K562 (cell line): ENCODE results near the gene IRF2BP1. TPM values are rescaled to one million over a fixed set of nuclear protein-coding genes. Genes with fewer than 3 reads are reported as not detected.

Experiments
- ATAC-seq: fragments of 200-7000 bp; cut with Tn5 transposase; 3 replicates; pipeline ENCODE4 v1.9.1; 2020; ENCODE audit warnings: moderate library complexity
- BruUV-seq: library from RNA; stranded (reverse); fragments of 400-500 nt; replicated peaks from 2 replicates; lab custom pipeline; 2021; lab: Mats Ljungman, UMichigan
- CTCF ChIA-PET: fragments of 300-600 bp; formaldehyde crosslinking; extraction: SDS; loops from one replicate; lab custom pipeline; 2021; ENCODE audit warnings: low intra/inter-chr PET ratio; lab: Yijun Ruan, JAX
- POLR2A ChIA-PET: fragments of 300-600, 350-650 bp; sonication (Branson Sonifier 250); formaldehyde crosslinking; extraction: SDS; loops from one replicate; lab custom pipeline; 2021; ENCODE audit warnings: antibody characterized with exemption, inconsistent platforms; lab: Yijun Ruan, JAX
- DNase-seq, 4 experiments: peaks; one replicate each; pipeline versions ENCODE4 v3.0.0 to v3.0.0-alpha.2; 2011 to 2018; ENCODE audit warnings: low spot score in 3 of 4, mixed read lengths in 3 of 4; ENCODE audit errors: extremely low read depth in 1 of 4
- FAIRE-seq: peaks from 2 replicates; lab custom pipeline; 2011; peaks lifted over from hg19 to GRCh38; lab: Jason Lieb, UNC
- H2AFZ ChIP-seq: 2 replicates; pipeline ENCODE4 v1.6.0; 2011; ENCODE audit warnings: low read depth, low read length, control low read depth, inconsistent platforms
- H3K27ac ChIP-seq: fragments of 200-600 bp; 3 replicates; pipeline ENCODE4 v1.8.0; 2011; ENCODE audit warnings: low read depth, mild to moderate bottlenecking, control low read depth, inconsistent platforms, low read length, moderate library complexity, mixed read lengths; ENCODE audit errors: extremely low read depth
- H3K27me3 ChIP-seq, 2 experiments: fragments of 300-600 bp in 1 of 2; 2 replicates in 1 of 2; 3 replicates in 1 of 2; pipeline versions ENCODE4 v1.6.0 to v1.8.0; 2011; ENCODE audit warnings: inconsistent platforms in 2 of 2, low read length in 2 of 2, mild to moderate bottlenecking in 1 of 2, mixed read lengths in 1 of 2, moderate library complexity in 1 of 2; ENCODE audit not compliant: control insufficient read depth in 2 of 2, insufficient read depth in 2 of 2
- H3K36me3 ChIP-seq: fragments of 300-600 bp; 3 replicates; pipeline ENCODE4 v1.8.0; 2011; ENCODE audit warnings: mild to moderate bottlenecking, low read length, inconsistent platforms; ENCODE audit not compliant: control insufficient read depth, insufficient read depth
- H3K4me1 ChIP-seq, 2 experiments: fragments of 200-600 bp in 1 of 2; replicated peaks in 1 of 2; 2 replicates in 1 of 2; 3 replicates in 1 of 2; pipeline versions ENCODE4 v1.5.1 to v1.8.0; 2011; ENCODE audit warnings: inconsistent platforms in 2 of 2, low read length in 2 of 2, mild to moderate bottlenecking in 1 of 2, mixed read lengths in 1 of 2, moderate library complexity in 1 of 2; ENCODE audit not compliant: control insufficient read depth in 2 of 2, insufficient read depth in 2 of 2
- H3K4me2 ChIP-seq: 2 replicates; pipeline ENCODE4 v1.6.1; 2011; ENCODE audit warnings: low read length, control low read depth, inconsistent platforms, mixed read lengths; ENCODE audit not compliant: insufficient read depth
- H3K4me3 ChIP-seq: fragments of 200-600 bp; sonication (generic), shearing (Covaris generic); 2 replicates; pipeline ENCODE4 v1.5.1; 2016; ENCODE audit warnings: control low read depth, inconsistent platforms
- H3K79me2 ChIP-seq: fragments of 200-600 bp; 3 replicates; pipeline ENCODE4 v1.8.0; 2011; ENCODE audit warnings: low read length, inconsistent platforms; ENCODE audit not compliant: control insufficient read depth, insufficient read depth
- H3K9ac ChIP-seq, 2 experiments: 2 replicates each; pipeline versions ENCODE4 v1.6.0 to v1.6.1; 2011; ENCODE audit warnings: low read depth in 2 of 2, low read length in 2 of 2, control low read depth in 1 of 2, inconsistent platforms in 1 of 2, mild to moderate bottlenecking in 1 of 2, mixed read lengths in 1 of 2; ENCODE audit not compliant: insufficient read depth in 1 of 2
- H3K9me1 ChIP-seq: one replicate; pipeline ENCODE4 v1.6.0; 2011; ENCODE audit warnings: inconsistent platforms, mild to moderate bottlenecking, low read length, moderate library complexity; ENCODE audit not compliant: control insufficient read depth, insufficient read depth
- H3K9me3 ChIP-seq: replicated peaks from 2 replicates; pipeline ENCODE4 v1.5.1; 2011; ENCODE audit warnings: low read depth, low read length, inconsistent platforms; ENCODE audit not compliant: control insufficient read depth, insufficient read depth
- H4K20me1 ChIP-seq: replicated peaks from 2 replicates; pipeline ENCODE4 v1.6.1; 2011; ENCODE audit warnings: low read length, inconsistent platforms, mixed read lengths; ENCODE audit not compliant: control insufficient read depth, insufficient read depth
- GTF2E2 ChIP-seq: fragments of 200-800 bp; sonication (Bioruptor generic); IDR thresholded peaks from 2 replicates; pipeline ENCODE4 v1.6.1; 2016; ENCODE audit warnings: missing genetic modification characterization, missing compliant biosample characterization
- HNRNPL ChIP-seq: fragments of 200-400 bp; formaldehyde crosslinking; IDR thresholded peaks from 2 replicates; pipeline ENCODE4 v1.6.1; 2017; ENCODE audit warnings: low read depth, mild to moderate bottlenecking, low read length
- JUN ChIP-seq, 2 experiments: sonication (generic) in 1 of 2; formaldehyde crosslinking in 1 of 2; IDR thresholded peaks; 2 replicates each; pipeline versions ENCODE4 v1.6.1 to v1.8.0; 2012 to 2022; ENCODE audit warnings: borderline replicate concordance in 2 of 2, mild to moderate bottlenecking in 2 of 2, improper control_type of control experiment in 1 of 2, low read depth in 1 of 2, low read length in 1 of 2, missing genetic modification reagents in 1 of 2
- KDM1A ChIP-seq, 2 experiments: fragments of 450-650 bp; IDR thresholded peaks; 2 replicates each; pipeline ENCODE4 v1.6.1; 2016; ENCODE audit warnings: mild to moderate bottlenecking in 2 of 2
- NFYB ChIP-seq: IDR thresholded peaks from 2 replicates; pipeline ENCODE4 v1.6.1; 2011; ENCODE audit warnings: mild to moderate bottlenecking, moderate library complexity; ENCODE audit not compliant: insufficient read length; ENCODE audit errors: extremely low read depth
- PPARD ChIP-seq: fragments of 250-450 bp; sonication (Bioruptor Pico); IDR thresholded peaks from 2 replicates; pipeline ENCODE4 v1.8.0; 2022; ENCODE audit warnings: inconsistent platforms, mild to moderate bottlenecking, moderate library complexity
- RBM25 ChIP-seq: fragments of 200-400 bp; formaldehyde crosslinking; IDR thresholded peaks from 2 replicates; pipeline ENCODE4 v1.6.1; 2018; ENCODE audit warnings: low read length, low read depth, moderate library complexity; ENCODE audit not compliant: severe bottlenecking
- RBM39 ChIP-seq: fragments of 200-400 bp; formaldehyde crosslinking; optimal IDR thresholded peaks from 2 replicates; pipeline ENCODE3; 2018; ENCODE audit warnings: low read depth, low read length
- SRSF1 ChIP-seq: fragments of 200-400 bp; formaldehyde crosslinking; IDR thresholded peaks from 2 replicates; pipeline ENCODE4 v1.6.1; 2017; ENCODE audit warnings: mild to moderate bottlenecking, low read depth, low read length, moderate library complexity
- ZFP30 ChIP-seq: fragments of 250-450 bp; sonication (Bioruptor Pico); IDR thresholded peaks from 2 replicates; pipeline ENCODE4 v1.8.0; 2022; ENCODE audit warnings: moderate library complexity, mild to moderate bottlenecking, inconsistent platforms, borderline replicate concordance
- ZNF146 ChIP-seq: IDR thresholded peaks from one replicate; pipeline ENCODE4 v1.6.1; 2018; ENCODE audit warnings: missing compliant biosample characterization; ENCODE audit not compliant: unreplicated experiment
- ZNF239 ChIP-seq: fragments of 250-450 bp; sonication (Bioruptor Pico); IDR thresholded peaks from 2 replicates; pipeline ENCODE4 v1.4.0; 2020; ENCODE audit warnings: mild to moderate bottlenecking
- ZNF316 ChIP-seq: fragments of 450-650 bp; IDR thresholded peaks from 2 replicates; pipeline ENCODE4 v1.6.1; 2016
- ZNF77 ChIP-seq: fragments of 250-450 bp; sonication (Bioruptor Pico); IDR thresholded peaks from 2 replicates; pipeline ENCODE4 v1.5.0; 2020
- WGBS: fragments of 100-300 bp; shearing (Covaris generic); methylation state at CpG from one replicate; pipeline ENCODE4 v1.1.6; 2016; ENCODE audit warnings: low coverage, mixed read lengths; ENCODE audit not compliant: insufficient coverage; ENCODE audit errors: missing lambda C conversion rate; 5-methylcytosine and 5-hydroxymethylcytosine counted together
- in situ Hi-C: fragments of 300-500 bp; cut with MboI; formaldehyde crosslinking; loops from 4 replicates; pipeline ENCODE4 v1.15.0; 2018; ENCODE audit warnings: inconsistent platforms, mixed read lengths
- intact Hi-C: fragments of 100-400 bp; cut with micrococcal nuclease; formaldehyde crosslinking; loops from 2 replicates; pipeline ENCODE4 v1.14.2; 2022
- polyA plus RNA-seq, 8 experiments: library from polyadenylated mRNA; depleted of rRNA in 4 of 8; stranded (reverse) in 5 of 8; unstranded in 3 of 8; fragments of >200 nt; fragmentation: Nextera tagmentation in 2 of 8; fragmentation: Illumina TruSeq in 1 of 8; extraction: Ambion mirVana in 2 of 8; extraction: Trizol in 1 of 8; gene quantifications; 2 replicates each; pipeline versions ENCODE4 v1.2.1 to v1.2.3, GENCODE V29; 2011 to 2014; ENCODE audit warnings: inconsistent platforms in 1 of 8, missing spikeins in 1 of 8
- total RNA-seq, 7 experiments: library from RNA; depleted of rRNA in 6 of 7; stranded (reverse); fragments of >200 nt in 6 of 7; fragmentation: Illumina TruSeq in 2 of 7; extraction: Trizol in 2 of 7; gene quantifications; 2 replicates each; pipeline versions ENCODE4 v1.2.1 to v1.2.3, GENCODE V29; 2011 to 2021; ENCODE audit warnings: low replicate concordance in 1 of 7
- TF ChIP-seq, protein P1 (sequence below): fragments of 200-800 bp; sonication (Bioruptor generic); IDR thresholded peaks from 2 replicates; pipeline ENCODE4 v1.6.1; 2016; ENCODE audit warnings: missing genetic modification characterization, missing compliant biosample characterization
- TF ChIP-seq, protein P2 (sequence below): sonication (generic); formaldehyde crosslinking; IDR thresholded peaks from 2 replicates; pipeline ENCODE4 v1.8.0; 2022; ENCODE audit warnings: missing genetic modification reagents, mild to moderate bottlenecking, moderate library complexity, borderline replicate concordance

Gene IRF2BP1
- total and polyA plus RNA-seq, 9 of the 15 experiments (the other 6 are each of a cell fraction or from before 2014, with no cell fraction given) = 0.61 to 35.9 (median 3.5) TPM

DNA sequence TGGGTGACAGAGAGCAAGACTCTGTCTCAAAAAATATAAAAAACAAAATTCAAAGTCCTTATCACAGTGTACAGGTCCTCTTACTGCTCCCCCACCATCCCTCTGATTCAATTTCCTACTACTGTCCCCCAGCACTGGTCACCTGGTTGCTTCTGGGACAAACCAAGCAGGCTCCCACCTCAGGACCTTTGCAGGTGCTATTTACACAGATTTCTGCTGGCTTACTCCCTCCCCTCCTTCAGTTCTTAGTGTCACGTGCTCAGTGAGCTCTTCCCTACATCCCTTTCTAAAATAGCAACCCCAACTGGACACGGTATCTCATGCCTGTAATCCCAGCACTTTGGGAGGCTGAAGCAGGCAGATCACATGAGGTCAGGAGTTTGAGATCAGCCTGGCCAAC lies 6.0 kb downstream of the IRF2BP1 start:
- in situ Hi-C loops = no loop called here
- CTCF ChIA-PET = interaction anchor here (4.9 kb wide), 1 partner anchor 15 kb away, joined by 102 read pairs; the partner anchor contains the start of genes FOXA3 and SYMPK
- peak; percentile 29 for TF ChIP-seq RBM25
- no peak for TF ChIP-seq ZNF316
- no peak for TF ChIP-seq PPARD
- no peak for TF ChIP-seq NFYB
- TF ChIP-seq HNRNPL = no peak
- TF ChIP-seq ZNF146 (CRISPR knock-in tag) = no peak
- no peak for TF ChIP-seq SRSF1
- TF ChIP-seq ZFP30 (CRISPR knock-in tag) = no peak
- TF ChIP-seq, protein P1, sequence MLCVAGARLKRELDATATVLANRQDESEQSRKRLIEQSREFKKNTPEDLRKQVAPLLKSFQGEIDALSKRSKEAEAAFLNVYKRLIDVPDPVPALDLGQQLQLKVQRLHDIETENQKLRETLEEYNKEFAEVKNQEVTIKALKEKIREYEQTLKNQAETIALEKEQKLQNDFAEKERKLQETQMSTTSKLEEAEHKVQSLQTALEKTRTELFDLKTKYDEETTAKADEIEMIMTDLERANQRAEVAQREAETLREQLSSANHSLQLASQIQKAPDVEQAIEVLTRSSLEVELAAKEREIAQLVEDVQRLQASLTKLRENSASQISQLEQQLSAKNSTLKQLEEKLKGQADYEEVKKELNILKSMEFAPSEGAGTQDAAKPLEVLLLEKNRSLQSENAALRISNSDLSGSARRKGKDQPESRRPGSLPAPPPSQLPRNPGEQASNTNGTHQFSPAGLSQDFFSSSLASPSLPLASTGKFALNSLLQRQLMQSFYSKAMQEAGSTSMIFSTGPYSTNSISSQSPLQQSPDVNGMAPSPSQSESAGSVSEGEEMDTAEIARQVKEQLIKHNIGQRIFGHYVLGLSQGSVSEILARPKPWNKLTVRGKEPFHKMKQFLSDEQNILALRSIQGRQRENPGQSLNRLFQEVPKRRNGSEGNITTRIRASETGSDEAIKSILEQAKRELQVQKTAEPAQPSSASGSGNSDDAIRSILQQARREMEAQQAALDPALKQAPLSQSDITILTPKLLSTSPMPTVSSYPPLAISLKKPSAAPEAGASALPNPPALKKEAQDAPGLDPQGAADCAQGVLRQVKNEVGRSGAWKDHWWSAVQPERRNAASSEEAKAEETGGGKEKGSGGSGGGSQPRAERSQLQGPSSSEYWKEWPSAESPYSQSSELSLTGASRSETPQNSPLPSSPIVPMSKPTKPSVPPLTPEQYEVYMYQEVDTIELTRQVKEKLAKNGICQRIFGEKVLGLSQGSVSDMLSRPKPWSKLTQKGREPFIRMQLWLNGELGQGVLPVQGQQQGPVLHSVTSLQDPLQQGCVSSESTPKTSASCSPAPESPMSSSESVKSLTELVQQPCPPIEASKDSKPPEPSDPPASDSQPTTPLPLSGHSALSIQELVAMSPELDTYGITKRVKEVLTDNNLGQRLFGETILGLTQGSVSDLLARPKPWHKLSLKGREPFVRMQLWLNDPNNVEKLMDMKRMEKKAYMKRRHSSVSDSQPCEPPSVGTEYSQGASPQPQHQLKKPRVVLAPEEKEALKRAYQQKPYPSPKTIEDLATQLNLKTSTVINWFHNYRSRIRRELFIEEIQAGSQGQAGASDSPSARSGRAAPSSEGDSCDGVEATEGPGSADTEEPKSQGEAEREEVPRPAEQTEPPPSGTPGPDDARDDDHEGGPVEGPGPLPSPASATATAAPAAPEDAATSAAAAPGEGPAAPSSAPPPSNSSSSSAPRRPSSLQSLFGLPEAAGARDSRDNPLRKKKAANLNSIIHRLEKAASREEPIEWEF (CRISPR knock-in tag) = no peak
- TF ChIP-seq KDM1A (IDR thresholded peaks at IDR 0.05) = peak in 1 of 2 experiments; percentile 39; a peak in 1 of 4 replicates
- TF ChIP-seq, protein P2, sequence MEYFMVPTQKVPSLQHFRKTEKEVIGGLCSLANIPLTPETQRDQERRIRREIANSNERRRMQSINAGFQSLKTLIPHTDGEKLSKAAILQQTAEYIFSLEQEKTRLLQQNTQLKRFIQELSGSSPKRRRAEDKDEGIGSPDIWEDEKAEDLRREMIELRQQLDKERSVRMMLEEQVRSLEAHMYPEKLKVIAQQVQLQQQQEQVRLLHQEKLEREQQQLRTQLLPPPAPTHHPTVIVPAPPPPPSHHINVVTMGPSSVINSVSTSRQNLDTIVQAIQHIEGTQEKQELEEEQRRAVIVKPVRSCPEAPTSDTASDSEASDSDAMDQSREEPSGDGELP (CRISPR knock-in tag) = no peak
- no peak for TF ChIP-seq RBM39
- no peak for TF ChIP-seq GTF2E2 (tag)
- TF ChIP-seq ZNF77 (CRISPR knock-in tag) = no peak
- TF ChIP-seq ZNF239 (CRISPR knock-in tag) = no peak
- TF ChIP-seq JUN (IDR thresholded peaks at IDR 0.05; ENCODE audit: borderline replicate concordance, low read depth, low read length) = no peak
- no peak for TF ChIP-seq JUN (CRISPR knock-in tag; IDR thresholded peaks at IDR 0.05; ENCODE audit: borderline replicate concordance)

More for the DNA sequence above, 6.0 kb downstream of the IRF2BP1 start:
- H3K4me3 ChIP-seq = no peak overlapping the region
- intact Hi-C loops = no loop called here
- H3K27me3 ChIP-seq = no peaks in the 10 kb centered on the region
- ATAC-seq (no peak), FAIRE-seq (peak; percentile 26), DNase-seq (no peak)
- H4K20me1 ChIP-seq = no peaks in the 10 kb centered on the region
- no peaks in the 10 kb centered on the region for H3K9me3 ChIP-seq
- peaks cover 13% of the 10 kb centered on the region; the same call in 1 of the 3 replicates for H3K36me3 ChIP-seq
- no TSS peak for BruUV-seq
- WGBS = 25% methylated on average over 2 of the region's 2 CpGs
- H2AFZ ChIP-seq = no peak overlapping the region
- peaks cover 56 to 78% of the 10 kb centered on the region in 2 experiments for H3K4me1 ChIP-seq
- no peak overlapping the region; a peak in 1 of 4 replicates for H3K9ac ChIP-seq
- POLR2A ChIA-PET = interaction anchor here (0.8 to 2.1 kb wide), 2 partner anchors 12 to 16 kb away, joined by 4 to 6 read pairs; partner anchors contain the start of genes FOXA3 and SYMPK
- H3K79me2 ChIP-seq = peaks cover 18% of the 10 kb centered on the region
- no peak overlapping the region for H3K4me2 ChIP-seq
- H3K9me1 ChIP-seq = no peaks in the 10 kb centered on the region
- H3K27ac ChIP-seq = no peak overlapping the region
